Islet of Langerhans (tissue), 1 donor: ENCODE measurements around the gene IVD.

Experiments used
- FAIRE-seq: peaks from one replicate; lab custom pipeline; 2011; peaks lifted over from hg19 to GRCh38; lab: Jason Lieb, UNC

The IVD gene

GRCh38 chr15:40415226-40415625 is 9.6 kb downstream of the IVD start:
- FAIRE-seq, result no peak

GRCh38 chr15:40416056-40416455 is 10.5 kb downstream of the IVD start:
- FAIRE-seq, result no peak

GRCh38 chr15:40418126-40418525 is 12.5 kb downstream of the IVD start:
- FAIRE-seq, result no peak

GRCh38 chr15:40420071-40420713 is 14.6 kb downstream of the IVD start:
- FAIRE-seq, result no peak

GRCh38 chr15:40420793-40421192 is 15.2 kb downstream of the IVD start:
- FAIRE-seq, result no peak

GRCh38 chr15:40421246-40422157 is 15.9 kb downstream of the IVD start:
- FAIRE-seq, result no peak

- no peak for FAIRE-seq
Measured at GRCh38 chr15:40424483-40425115, 19.0 kb downstream of the IVD start.

GRCh38 chr15:40425681-40426080 is 20.1 kb downstream of the IVD start:
- no peak for FAIRE-seq

- FAIRE-seq, result no peak
Measured at GRCh38 chr15:40427188-40427587, 21.6 kb downstream of the IVD start.

- FAIRE-seq, result no peak
Measured at GRCh38 chr15:40428185-40428584, 22.6 kb downstream of the IVD start.

- no peak for FAIRE-seq
Measured at GRCh38 chr15:40429068-40429710, 23.6 kb downstream of the IVD start.

GRCh38 chr15:40430271-40430805 is 24.7 kb downstream of the IVD start:
- FAIRE-seq, result no peak

- no peak for FAIRE-seq
Measured at GRCh38 chr15:40435023-40435709, 29.6 kb downstream of the IVD start.

- no peak for FAIRE-seq
Measured at GRCh38 chr15:40435710-40436089, 30.1 kb downstream of the IVD start.

GRCh38 chr15:40436116-40436891 is 30.7 kb downstream of the IVD start:
- FAIRE-seq, result no peak

- FAIRE-seq, result no peak
Measured at GRCh38 chr15:40436892-40437751, 31.5 kb downstream of the IVD start.

- FAIRE-seq, result no peak
Measured at GRCh38 chr15:40437752-40438687, 32.4 kb downstream of the IVD start.

- FAIRE-seq, result no peak
Measured at GRCh38 chr15:40438712-40439111, 33.1 kb downstream of the IVD start.

- FAIRE-seq, result no peak
Measured at GRCh38 chr15:40439461-40439959, 33.9 kb downstream of the IVD start.
